Activated CD4-positive, alpha-beta T cell treated with anti-CD3 and anti-CD28 coated beads, Interleukin-2, amount 50 U/mL, for 24 hours (primary cell): ENCODE data around the gene MAPK8IP3.
"Not testable (repeated sequence)": the region's sequence is repeated elsewhere in the genome, so short reads cannot be mapped to it uniquely, and the experiment has no call there.

Experiments
- DNase-seq, 2 donors: peaks; one replicate each; pipeline ENCODE4 v3.0.0-alpha.2; 2020; ENCODE audit warnings: low read depth in 1 of 2, low spot score in 1 of 2

The MAPK8IP3 gene

DNA sequence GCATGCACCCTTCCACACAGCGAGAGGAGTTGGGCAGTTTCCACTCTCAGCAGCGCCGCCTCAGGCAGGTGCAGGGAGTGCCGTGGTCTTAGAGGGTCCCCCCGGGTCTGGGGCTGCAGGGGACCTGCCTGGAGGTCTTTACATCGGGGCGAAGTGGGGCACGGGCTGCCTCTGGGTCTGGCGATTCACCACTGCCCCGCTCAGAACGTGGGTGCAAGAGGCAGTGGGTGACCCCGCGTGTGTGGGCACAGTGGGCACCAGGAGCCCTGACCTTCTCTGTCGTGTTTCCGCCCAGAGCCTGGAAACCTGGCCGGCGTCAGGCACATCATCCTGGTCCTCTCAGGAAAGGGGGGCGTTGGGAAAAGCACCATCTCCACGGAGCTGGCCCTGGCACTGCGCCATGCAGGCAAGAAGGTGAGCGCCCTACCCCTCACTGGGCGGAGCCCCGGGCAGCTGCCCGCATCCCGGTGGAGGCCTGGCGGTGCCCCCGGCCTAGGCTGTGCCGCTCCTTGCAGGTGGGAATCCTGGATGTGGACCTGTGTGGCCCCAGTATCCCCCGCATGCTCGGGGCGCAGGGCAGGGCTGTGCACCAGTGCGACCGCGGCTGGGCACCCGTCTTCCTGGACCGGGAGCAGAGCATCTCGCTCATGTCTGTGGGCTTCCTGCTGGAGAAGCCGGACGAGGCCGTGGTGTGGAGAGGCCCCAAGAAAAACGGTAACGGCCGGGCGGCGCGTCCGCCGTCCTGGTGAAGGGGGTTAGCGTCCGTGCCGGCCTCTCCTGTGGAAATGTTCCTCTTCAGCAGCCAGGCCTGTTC is 80.5 kb downstream of the MAPK8IP3 start:
- no peak for DNase-seq

DNA sequence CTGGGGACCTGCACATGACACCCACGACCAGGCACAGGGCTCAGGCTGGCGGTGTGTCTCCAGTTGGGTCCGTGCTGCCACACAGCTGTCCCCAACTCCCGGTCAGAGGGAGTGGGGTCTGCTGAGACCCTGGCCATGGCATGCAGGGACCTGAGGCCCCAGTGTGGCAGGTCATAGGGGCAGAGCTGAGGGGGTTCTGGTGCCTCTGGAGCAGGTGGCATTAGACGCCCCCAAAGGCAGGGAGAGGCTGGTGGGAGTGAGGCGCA is 81.0 kb downstream of the MAPK8IP3 start:
- no peak for DNase-seq

DNA sequence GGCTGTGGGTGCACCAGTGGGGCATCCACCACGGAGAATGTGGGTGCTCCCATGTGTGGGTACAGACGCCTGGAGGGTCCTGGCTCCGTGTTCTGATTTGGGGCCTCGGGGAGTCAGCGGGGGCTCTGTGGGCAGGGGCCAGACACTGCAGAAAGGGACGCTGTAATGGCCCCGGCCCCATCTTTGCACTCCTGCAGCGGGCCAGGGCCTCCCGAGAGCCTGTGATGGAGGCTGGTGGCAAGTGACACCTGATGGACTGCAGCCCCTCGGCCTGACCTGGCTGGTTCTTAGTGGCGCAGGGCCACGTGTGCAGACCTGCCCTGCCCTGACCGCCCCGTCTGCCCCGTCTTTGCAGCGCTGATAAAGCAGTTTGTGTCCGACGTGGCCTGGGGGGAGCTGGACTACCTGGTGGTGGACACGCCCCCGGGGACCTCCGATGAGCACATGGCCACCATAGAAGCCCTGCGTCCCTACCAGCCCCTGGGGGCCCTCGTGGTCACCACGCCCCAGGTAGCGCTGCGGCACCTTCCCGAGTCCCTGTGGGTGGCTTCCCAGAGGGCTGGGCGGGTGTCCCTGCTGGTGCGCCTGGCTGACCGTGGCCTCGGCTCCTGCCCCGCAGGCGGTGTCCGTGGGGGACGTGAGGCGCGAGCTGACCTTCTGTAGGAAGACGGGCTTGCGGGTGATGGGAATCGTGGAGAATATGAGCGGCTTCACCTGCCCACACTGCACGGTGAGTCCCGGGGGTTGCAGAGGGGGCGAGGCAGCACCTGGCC is 81.5 kb downstream of the MAPK8IP3 start:
- DNase-seq, result no peak

GRCh38 chr16:1788095-1788707 is 82.2 kb downstream of the MAPK8IP3 start:
- DNase-seq, result no peak

DNA sequence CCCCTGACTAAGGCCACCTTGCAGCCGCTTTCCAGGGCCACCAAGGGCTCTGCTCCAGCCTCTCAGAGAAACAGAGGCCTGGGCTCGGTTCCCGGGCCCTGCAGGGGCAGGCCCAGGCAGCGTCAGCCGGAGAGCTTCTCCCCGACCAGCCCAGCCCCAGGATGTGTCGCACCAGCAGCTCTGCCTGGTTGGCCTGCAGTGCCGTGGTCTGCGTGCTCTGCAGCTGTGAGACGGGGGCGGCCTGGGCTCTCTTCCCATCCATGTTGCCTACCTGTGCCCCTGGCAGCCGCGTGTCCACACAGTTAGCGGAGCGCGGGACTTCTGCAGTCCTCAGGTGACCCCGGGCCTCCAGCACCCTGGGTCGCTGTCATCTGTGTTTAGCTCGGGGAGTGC is 82.7 kb downstream of the MAPK8IP3 start:
- DNase-seq, result no peak

- no peak for DNase-seq
Measured at GRCh38 chr16:1789643-1790045, 83.6 kb downstream of the MAPK8IP3 start.

DNA sequence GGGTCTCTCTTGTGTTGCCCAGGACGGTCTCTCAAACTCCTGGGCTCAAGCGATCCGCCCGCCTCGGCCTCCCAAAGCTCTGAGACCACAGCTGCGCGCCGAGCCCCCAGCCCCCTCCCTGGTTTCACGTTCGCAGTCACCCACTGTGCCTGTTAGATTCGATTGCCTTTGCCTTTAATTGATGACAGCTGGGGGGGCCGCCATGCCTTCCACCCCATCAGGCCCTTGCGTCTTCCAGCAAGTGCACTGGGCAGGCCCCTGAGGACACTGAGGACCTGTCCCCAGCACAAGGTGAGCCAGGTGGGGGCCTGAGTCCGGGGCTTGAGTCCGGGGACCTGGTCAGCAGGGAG is 84.2 kb downstream of the MAPK8IP3 start:
- no peak for DNase-seq

DNA sequence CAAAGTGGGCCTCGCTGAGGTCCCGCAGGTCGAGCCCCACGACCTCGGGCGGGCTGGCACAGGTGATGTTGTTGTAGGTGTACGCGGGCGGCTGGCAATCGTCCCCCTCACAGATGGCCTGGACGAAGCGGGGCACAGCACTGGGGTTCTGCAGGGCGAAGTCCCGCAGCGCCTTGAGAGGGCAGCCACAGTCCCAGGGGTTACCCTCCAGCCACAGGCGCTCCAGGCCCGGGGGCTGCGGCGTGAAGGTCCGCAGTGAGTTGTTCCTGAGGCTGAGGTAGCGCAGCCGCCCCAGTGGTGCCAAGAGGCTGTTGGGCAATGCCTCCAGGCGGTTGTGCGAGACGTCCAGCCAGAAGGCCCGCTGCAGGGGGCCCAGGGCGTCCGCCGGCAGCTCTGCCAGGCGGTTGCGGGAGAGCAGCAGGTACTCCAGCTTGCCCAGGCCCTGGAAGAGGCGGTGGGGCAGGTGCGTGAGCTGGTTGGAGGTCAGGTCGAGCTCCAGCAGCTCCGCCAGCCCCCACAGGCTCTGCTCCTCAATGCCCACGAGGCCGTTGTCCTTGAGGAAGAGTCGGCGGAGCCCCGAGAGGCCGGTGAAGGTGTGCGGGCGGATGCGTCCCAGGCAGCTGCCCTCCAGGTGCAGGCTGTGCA is 84.7 kb downstream of the MAPK8IP3 start:
- no peak for DNase-seq

DNA sequence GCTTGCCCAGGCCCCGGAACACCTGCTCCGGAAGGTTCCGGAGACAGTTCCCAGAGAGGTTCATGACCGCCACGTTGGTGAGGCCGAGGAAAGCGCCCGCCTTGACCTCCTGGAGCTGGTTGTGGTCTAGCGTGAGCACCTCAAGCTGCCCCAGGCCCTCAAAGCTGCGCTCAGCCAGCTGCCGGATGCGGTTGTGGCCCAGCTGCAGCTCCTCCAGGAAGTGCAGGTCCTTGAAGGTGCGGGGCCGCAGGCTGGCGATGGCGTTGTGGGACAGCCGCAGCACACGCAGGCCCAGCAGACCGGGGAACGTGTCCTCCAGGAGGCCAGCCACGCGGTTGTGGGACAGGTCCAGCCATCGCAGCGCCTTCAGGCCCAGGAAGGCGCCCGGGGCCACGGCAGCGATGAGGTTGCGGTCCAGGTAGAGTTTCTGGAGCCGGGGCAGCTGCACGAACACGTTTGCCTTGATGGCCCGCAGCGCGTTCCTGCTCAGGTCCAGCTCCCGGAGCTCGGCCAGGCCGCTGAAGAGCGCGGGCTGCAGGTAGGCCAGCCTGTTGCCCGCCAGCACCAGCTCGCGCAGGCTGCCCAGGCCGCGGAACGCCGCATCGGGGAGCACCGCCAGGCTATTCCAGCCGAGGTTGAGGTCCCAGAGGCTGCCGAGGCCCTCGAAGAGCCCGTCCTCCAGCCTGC is 85.4 kb downstream of the MAPK8IP3 start:
- DNase-seq, result no peak

- DNase-seq, result no peak
Measured at GRCh38 chr16:1791943-1792812, 86.2 kb downstream of the MAPK8IP3 start.

DNA sequence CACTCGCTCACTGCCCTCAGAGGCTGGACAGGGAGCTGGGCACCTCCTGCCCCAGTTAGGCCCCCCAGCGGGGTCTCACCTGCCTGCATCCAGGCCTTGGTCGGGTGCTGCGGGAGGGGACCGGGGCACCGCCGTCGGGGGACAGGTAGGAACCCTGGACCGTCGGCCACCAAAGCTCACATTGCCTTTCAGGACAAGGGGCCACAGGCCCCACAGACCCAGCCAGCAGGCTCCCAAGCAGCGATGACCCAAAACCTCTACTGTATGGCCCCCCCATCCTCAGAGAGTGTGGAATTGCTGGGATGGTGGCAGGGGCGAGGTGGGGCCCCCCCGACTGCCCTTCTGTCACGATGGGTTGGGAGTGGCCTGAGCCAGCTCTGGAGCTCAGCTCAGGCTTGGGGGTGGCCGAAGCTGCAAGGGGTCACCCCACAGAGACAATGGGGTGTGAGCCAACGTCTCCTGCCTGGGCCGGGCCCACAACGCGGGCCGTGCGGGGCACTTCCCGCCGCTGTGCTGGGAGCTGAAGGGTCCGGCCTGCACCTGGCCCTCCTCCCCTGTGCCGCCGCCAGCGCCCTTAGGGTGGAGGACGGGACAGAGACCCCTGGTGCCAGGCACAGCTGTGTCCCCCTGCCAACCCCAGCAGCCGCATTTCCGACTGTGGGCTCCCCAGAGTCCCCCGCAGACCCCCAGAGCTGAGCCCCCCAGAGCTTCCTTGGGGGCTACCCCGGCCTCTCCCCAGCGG is 87.0 kb downstream of the MAPK8IP3 start:
- DNase-seq, result no peak

GRCh38 chr16:1793578-1794220 is 87.7 kb downstream of the MAPK8IP3 start, which contains the start of gene IGFALS:
IGFALS (minus strand) TSS chr16:1793705; CDS start chr16:1793652, 53 bp downstream.
- no peak for DNase-seq

- no peak for DNase-seq
Measured at GRCh38 chr16:1794221-1794871, 88.4 kb downstream of the MAPK8IP3 start.

- DNase-seq, result no peak
Measured at GRCh38 chr16:1794908-1795666, 89.1 kb downstream of the MAPK8IP3 start.

DNA sequence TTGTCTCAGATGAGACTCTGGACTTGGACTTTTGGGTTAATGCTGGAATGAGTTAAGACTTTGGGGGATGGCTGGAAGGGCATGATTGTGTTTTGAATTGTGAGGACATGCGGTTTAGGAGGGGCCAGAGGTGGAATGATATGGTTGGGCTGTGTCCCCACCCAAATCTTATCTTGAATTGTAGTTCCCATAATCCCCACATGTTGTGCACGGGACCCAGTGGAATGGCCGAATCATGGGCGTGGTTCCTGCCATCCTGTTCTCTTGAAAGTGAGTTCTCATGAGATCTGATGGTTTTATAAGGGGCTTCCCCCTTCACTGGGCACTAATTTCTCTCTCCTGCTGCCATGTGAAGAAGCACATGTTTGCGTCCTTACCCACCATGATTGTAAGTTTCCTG is 93.3 kb downstream of the MAPK8IP3 start:
- DNase-seq, result not testable (repeated sequence)

GRCh38 chr16:1800701-1801100 is 94.7 kb downstream of the MAPK8IP3 start:
- no peak for DNase-seq

DNA sequence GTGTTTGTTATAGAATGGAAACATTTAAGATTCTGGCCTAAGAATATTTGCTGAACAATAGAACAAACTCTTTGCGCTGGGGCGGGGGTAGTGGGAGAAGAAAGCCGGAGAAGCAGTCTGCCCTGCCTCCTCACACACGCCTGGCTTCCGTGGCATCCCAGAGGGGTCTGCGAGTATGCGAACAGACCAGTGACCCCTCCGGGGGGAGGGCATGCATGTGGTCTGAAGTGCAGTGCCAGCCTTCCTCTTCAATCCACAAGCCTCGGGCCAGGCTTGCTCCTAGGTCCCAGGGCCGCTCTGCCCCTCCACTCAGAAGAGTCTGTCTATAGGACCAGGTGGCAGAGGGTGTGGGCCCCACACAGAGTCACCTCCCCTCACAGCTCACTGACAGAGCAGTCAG is 101.6 kb downstream of the MAPK8IP3 start:
- no peak for DNase-seq

- no peak for DNase-seq
Measured at GRCh38 chr16:1808691-1809090, 102.7 kb downstream of the MAPK8IP3 start.
